ENCODE data around the gene GSE1. TPM values are rescaled to one million over a fixed set of nuclear protein-coding genes. Genes with fewer than 3 reads are reported as not detected.

GSE1 gene
- polyA plus RNA-seq, 1 donor (not counting 4 experiments of a cell fraction or from before 2014, with no cell fraction given): 5.0 TPM

- FAIRE-seq: no peak
- no peaks in the 10 kb centered on the region for H3K36me3 ChIP-seq (ENCODE audit: control insufficient read depth in 2 of 2, extremely low read depth in 1 of 2, insufficient read depth in 2 of 2, low read length in 2 of 2)
- H4K20me1 ChIP-seq (ENCODE audit: control insufficient read depth, extremely low read depth, insufficient read depth, low read length): peaks cover 3% of the 10 kb centered on the region
- H3K9me3 ChIP-seq (ENCODE audit: control insufficient read depth, low read depth, low read length): no peaks in the 10 kb centered on the region
- dilution Hi-C loops (cut with MboI; ENCODE audit: extremely low pct_ligation_motif_present, low sequenced_read_pairs): no loop called here
- no peak overlapping the region for H2AFZ ChIP-seq (ENCODE audit: control insufficient read depth, low read length)
- H3K9ac ChIP-seq (ENCODE audit: control insufficient read depth, extremely low read depth, insufficient read depth, low read length): no peak overlapping the region
- no peaks in the 10 kb centered on the region for H3K4me1 ChIP-seq (ENCODE audit: control insufficient read depth, extremely low read depth, insufficient read depth, low read length)
- no peak overlapping the region for H3K27ac ChIP-seq (ENCODE audit: control insufficient read depth, insufficient read depth, low read length)
- no peak overlapping the region for H3K4me2 ChIP-seq (ENCODE audit: control insufficient read depth, extremely low read depth, insufficient read depth, low read depth, low read length)
- H3K9me1 ChIP-seq (ENCODE audit: control insufficient read depth, extremely low read depth, insufficient read depth, low read length): no peaks in the 10 kb centered on the region
- H3K27me3 ChIP-seq (ENCODE audit: control insufficient read depth, extremely low read depth, insufficient read depth, low read length): peaks cover 6% of the 10 kb centered on the region
- DNase-seq (ENCODE audit: low read depth, low spot score): no peak
- H3K4me3 ChIP-seq (ENCODE audit: control insufficient read depth in 2 of 3, extremely low read depth in 1 of 3, insufficient read depth in 2 of 3, low read depth in 1 of 3, low read length in 3 of 3): no peak overlapping the region
- no peak for TF ChIP-seq CTCF (optimal IDR thresholded peaks at IDR 0.05 in 1 of 3, IDR thresholded peaks at IDR 0.05 in 1 of 3, conservative IDR thresholded peaks at IDR 0.05 in 1 of 3; ENCODE audit: extremely low read depth in 1 of 3, insufficient read depth in 2 of 3, low read length in 3 of 3)
- TF ChIP-seq EZH2 (IDR thresholded peaks at IDR 0.05; ENCODE audit: low read length): no peak
- H3K79me2 ChIP-seq (ENCODE audit: control insufficient read depth, insufficient read depth, low read length): no peaks in the 10 kb centered on the region
These were observed 43.4 kb upstream of the GSE1 start for GRCh38 chr16:85569615-85570212.

- Histone ChIP-seq H4K20me1 (ENCODE audit: control insufficient read depth, extremely low read depth, insufficient read depth, low read length) (peaks cover 3% of the 10 kb centered on the region), H3K27ac (ENCODE audit: control insufficient read depth, insufficient read depth, low read length) (no peak overlapping the region), H3K9me3 (ENCODE audit: control insufficient read depth, low read depth, low read length) (no peaks in the 10 kb centered on the region), H3K27me3 (ENCODE audit: control insufficient read depth, extremely low read depth, insufficient read depth, low read length) (peaks cover 6% of the 10 kb centered on the region), H3K4me3 (ENCODE audit: control insufficient read depth in 2 of 3, extremely low read depth in 1 of 3, insufficient read depth in 2 of 3, low read depth in 1 of 3, low read length in 3 of 3) (no peak overlapping the region), H3K4me1 (ENCODE audit: control insufficient read depth, extremely low read depth, insufficient read depth, low read length) (no peaks in the 10 kb centered on the region), H3K79me2 (ENCODE audit: control insufficient read depth, insufficient read depth, low read length) (no peaks in the 10 kb centered on the region), H3K9ac (ENCODE audit: control insufficient read depth, extremely low read depth, insufficient read depth, low read length) (no peak overlapping the region), H3K4me2 (ENCODE audit: control insufficient read depth, extremely low read depth, insufficient read depth, low read depth, low read length) (no peak overlapping the region), H3K36me3 (ENCODE audit: control insufficient read depth in 2 of 2, extremely low read depth in 1 of 2, insufficient read depth in 2 of 2, low read length in 2 of 2) (no peaks in the 10 kb centered on the region), H3K9me1 (ENCODE audit: control insufficient read depth, extremely low read depth, insufficient read depth, low read length) (no peaks in the 10 kb centered on the region), H2AFZ (ENCODE audit: control insufficient read depth, low read length) (no peak overlapping the region)
- dilution Hi-C loops (cut with MboI; ENCODE audit: extremely low pct_ligation_motif_present, low sequenced_read_pairs): no loop called here
- DNase-seq (ENCODE audit: low read depth, low spot score) (no peak), FAIRE-seq (no peak)
- TF ChIP-seq EZH2 (IDR thresholded peaks at IDR 0.05; ENCODE audit: low read length) (no peak), CTCF (optimal IDR thresholded peaks at IDR 0.05 in 1 of 3, IDR thresholded peaks at IDR 0.05 in 1 of 3, conservative IDR thresholded peaks at IDR 0.05 in 1 of 3; ENCODE audit: extremely low read depth in 1 of 3, insufficient read depth in 2 of 3, low read length in 3 of 3) (no peak)
These were observed 42.8 kb upstream of the GSE1 start for GRCh38 chr16:85570213-85570734.

Data from keratinocyte (primary cell).